Thoracic aorta (tissue), 2 donors: Measurements from ENCODE around the gene ASCL2. TPM values are rescaled to one million over a fixed set of nuclear protein-coding genes. Genes with fewer than 3 reads are reported as not detected.
"Not testable (repeated sequence)": the region's sequence is repeated elsewhere in the genome, so short reads cannot be mapped to it uniquely, and the experiment has no call there.

Source experiments
- ATAC-seq: fragments of 150-250 bp; one replicate; pipeline ENCODE4 v1.8.0; 2017; ENCODE audit warnings: low read depth; ENCODE audit not compliant: insufficient number of reproducible peaks, low FRiP score
- DNase-seq: peaks from one replicate; pipeline ENCODE4 v3.0.0-alpha.2; 2020; ENCODE audit warnings: low spot score
- H3K27ac ChIP-seq, 2 donors: fragments of 200-600 bp; sonication (generic); 1 replicate in 1 of 2; 2 replicates in 1 of 2; pipeline ENCODE4 v1.5.1; 2016; ENCODE audit warnings: mild to moderate bottlenecking in 2 of 2, moderate library complexity in 2 of 2
- H3K27me3 ChIP-seq: fragments of 200-600 bp; sonication (generic); replicated peaks from 2 replicates; pipeline ENCODE4 v1.6.0; 2016; ENCODE audit warnings: mild to moderate bottlenecking; ENCODE audit not compliant: insufficient read depth
- H3K36me3 ChIP-seq: fragments of 200-600 bp; sonication (generic); one replicate; pipeline ENCODE4 v1.5.1; 2016
- H3K4me1 ChIP-seq, 2 donors: fragments of 200-600 bp; sonication (generic); 1 replicate in 1 of 2; 2 replicates in 1 of 2; pipeline versions ENCODE4 v1.5.1 to v1.6.0; 2016; ENCODE audit warnings: low read depth in 2 of 2, mild to moderate bottlenecking in 1 of 2; ENCODE audit not compliant: control insufficient read depth in 1 of 2
- H3K4me3 ChIP-seq: fragments of 200-600 bp; sonication (generic); 2 replicates; pipeline ENCODE4 v1.5.1; 2016; ENCODE audit warnings: mild to moderate bottlenecking
- H3K9me3 ChIP-seq: fragments of 200-600 bp; sonication (generic); 2 replicates; pipeline ENCODE4 v1.5.1; 2016
- CTCF ChIP-seq: fragments of 200-600 bp; sonication (generic); IDR thresholded peaks from one replicate; pipeline ENCODE4 v1.5.1; 2019; ENCODE audit warnings: antibody characterized with exemption
- total RNA-seq, 2 donors: library from RNA; depleted of rRNA; stranded (reverse); fragments of >200 nt; gene quantifications; one replicate each; pipeline versions ENCODE4 v1.1.0 to v1.2.3, GENCODE V29; 2016

Gene ASCL2
- total RNA-seq, 2 donors from 2014 or later = 0.41 to 0.78 TPM

DNA sequence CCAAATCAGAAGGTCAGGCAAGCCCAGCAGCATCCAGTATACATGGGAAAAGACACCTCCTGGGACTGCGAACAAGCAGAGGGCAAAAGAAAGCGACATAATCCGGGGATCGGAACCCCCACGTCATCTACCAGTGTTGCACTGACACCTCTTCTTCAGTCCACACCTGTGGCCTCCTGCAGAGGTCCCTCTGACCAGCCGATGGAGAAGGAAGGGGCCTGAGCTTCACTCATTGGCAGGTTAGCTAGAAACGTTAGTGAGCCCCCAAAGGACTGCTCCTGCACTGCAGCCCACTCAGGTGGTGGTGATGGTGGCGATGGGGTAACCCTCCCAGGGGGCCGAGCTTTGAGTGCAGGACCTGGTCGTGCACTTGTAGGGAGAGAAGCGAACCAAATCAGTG, 22.1 kb downstream of the ASCL2 start:
- Histone ChIP-seq H3K27ac (no peak overlapping the region), H3K4me1 (no peaks in the 10 kb centered on the region), H3K36me3 (no peaks in the 10 kb centered on the region), H3K4me3 (no peak overlapping the region), H3K9me3 (no peaks in the 10 kb centered on the region), H3K27me3 (peaks cover 4% of the 10 kb centered on the region)
- TF ChIP-seq CTCF = no peak
- ATAC-seq (no peak), DNase-seq (no peak)

- H3K4me1 ChIP-seq = no peaks in the 10 kb centered on the region
- DNase-seq = no peak
Measured at GRCh38 chr11:2247496-2247895, 22.9 kb downstream of the ASCL2 start.

GRCh38 chr11:2240834-2241233, 29.6 kb downstream of the ASCL2 start:
- Histone ChIP-seq H3K27ac (no peak overlapping the region), H3K9me3 (peaks cover 5% of the 10 kb centered on the region), H3K4me3 (no peak overlapping the region), H3K36me3 (no peaks in the 10 kb centered on the region), H3K4me1 (no peaks in the 10 kb centered on the region), H3K27me3 (peaks cover 3% of the 10 kb centered on the region)
- no peak for TF ChIP-seq CTCF
- DNase-seq (no peak), ATAC-seq (no peak)

More at GRCh38 chr11:2247496-2247895, 22.9 kb downstream of the ASCL2 start:
- Histone ChIP-seq H3K4me3 (no peak overlapping the region), H3K9me3 (no peaks in the 10 kb centered on the region), H3K27me3 (peaks cover 4% of the 10 kb centered on the region), H3K36me3 (no peaks in the 10 kb centered on the region), H3K27ac (no peak overlapping the region)
- no peak for ATAC-seq
- TF ChIP-seq CTCF = no peak

GRCh38 chr11:2237457-2238238, 32.7 kb downstream of the ASCL2 start:
- H3K27ac ChIP-seq = no peak overlapping the region
- no peak for DNase-seq

DNA sequence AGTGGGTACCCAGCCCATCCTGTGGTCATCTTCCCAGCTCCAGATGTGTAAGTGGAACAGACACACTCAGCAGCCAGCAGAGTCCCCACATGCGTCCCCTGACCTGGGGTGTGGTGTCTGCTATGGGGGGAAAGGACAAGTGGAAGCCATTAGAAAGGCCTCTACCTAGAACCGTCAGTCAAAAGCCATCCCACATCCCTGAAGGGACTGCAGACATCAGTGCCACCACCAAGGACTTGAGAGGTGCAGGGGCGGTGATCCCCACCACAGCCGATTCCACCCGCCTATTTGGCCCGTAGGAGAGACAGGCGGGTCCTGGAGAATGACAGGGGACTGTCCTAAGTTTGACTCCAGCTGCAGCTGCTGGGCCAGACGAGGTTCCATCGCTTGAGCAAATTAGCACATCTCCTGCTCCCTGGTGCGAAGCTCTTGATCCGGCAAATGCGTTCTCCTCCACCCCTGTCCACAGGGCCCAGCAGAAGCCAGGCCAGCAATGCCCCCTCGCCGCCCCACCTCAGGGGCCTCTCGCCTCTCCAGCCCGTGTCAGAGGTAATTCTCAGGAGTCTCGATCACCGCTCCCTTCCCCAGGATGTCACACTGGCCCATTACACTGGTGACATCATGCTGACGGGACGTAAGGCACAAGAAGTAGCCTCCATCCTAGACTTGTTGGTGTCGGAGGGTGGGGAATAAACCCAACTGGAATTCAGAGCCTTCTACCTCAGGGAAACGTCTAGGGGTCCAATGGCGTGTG, 33.8 kb downstream of the ASCL2 start:
- not testable (repeated sequence) for H3K4me1 ChIP-seq, ATAC-seq, H3K9me3 ChIP-seq, DNase-seq, H3K27ac ChIP-seq, H3K4me3 ChIP-seq, H3K36me3 ChIP-seq, H3K27me3 ChIP-seq

More at GRCh38 chr11:2237457-2238238, 32.7 kb downstream of the ASCL2 start:
- Histone ChIP-seq H3K27me3 (no peaks in the 10 kb centered on the region), H3K9me3 (peaks cover 5% of the 10 kb centered on the region), H3K4me3 (no peak overlapping the region), H3K4me1 (no peaks in the 10 kb centered on the region), H3K36me3 (no peaks in the 10 kb centered on the region)
- no peak for TF ChIP-seq CTCF
- no peak for ATAC-seq
